NK-92 treated with Interleukin-12 subunit alpha and Interleukin-12 subunit beta, amount 100 ng/mL, for 24 hours (cell line): ENCODE results near the gene EIF2AK3.
"Not testable (repeated sequence)": the region's sequence is repeated elsewhere in the genome, so short reads cannot be mapped to it uniquely, and the experiment has no call there.

Experiments
- DNase-seq: peaks from one replicate; lab custom pipeline; 2025; lab: John Stamatoyannopoulos, UW

EIF2AK3 gene

DNA sequence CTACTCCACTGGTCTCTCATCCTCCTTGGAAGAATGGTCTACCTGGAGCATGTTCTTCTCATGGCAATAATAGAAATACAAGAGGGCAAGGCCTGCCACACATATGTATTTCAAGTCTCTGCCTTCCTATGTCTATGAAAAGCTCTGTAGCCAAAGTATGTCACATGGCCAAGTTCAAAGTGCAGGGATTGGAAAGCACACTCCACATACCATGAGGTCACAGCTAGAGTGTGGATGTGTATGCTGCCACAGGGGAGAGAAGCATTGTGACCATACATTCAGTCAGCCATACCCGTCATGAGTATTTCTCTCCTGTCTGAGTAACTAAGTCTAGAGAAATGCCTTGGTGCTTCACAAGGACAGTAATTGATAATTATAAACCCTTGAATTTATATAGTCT lies 8.8 kb upstream of the EIF2AK3 start:
- no peak for DNase-seq

DNA sequence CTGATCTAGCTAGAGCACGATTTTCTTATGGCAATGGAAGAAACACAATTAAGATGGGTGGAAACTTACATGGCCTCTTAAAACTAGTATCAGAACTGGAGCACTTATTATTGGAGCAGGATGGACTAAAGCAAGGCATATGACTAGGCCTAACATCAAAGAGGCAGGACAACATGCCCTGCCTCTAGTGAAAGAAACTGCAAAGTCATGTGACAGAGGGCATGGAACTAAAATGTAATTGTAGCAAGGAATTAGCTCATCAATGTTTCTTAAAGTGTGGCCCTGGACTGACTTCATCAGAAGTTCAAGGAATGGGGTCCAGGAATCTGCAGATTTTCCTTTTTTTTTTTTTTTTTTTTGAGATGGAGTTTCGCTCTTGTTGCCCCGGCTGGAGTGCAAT lies 5.3 kb upstream of the EIF2AK3 start:
- no peak for DNase-seq

DNA sequence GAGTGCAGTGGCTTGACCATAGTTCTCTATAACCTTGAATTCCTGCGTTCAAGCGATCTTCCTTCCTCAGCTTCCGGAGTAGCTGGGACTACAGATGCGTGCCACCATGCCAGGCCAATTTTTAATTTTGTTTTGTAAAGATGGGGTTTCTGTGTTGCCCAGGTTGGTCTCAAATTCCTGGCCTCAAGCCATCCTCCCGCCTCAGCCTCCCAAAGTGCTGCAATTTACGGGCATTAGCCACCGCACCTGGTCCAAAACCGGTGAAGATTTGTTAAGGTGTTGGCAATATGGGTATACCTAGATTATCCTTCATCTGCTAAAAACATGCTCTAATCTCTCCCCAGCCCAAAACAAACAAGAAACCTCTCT lies 1.3 kb upstream of the EIF2AK3 start:
- no peak for DNase-seq

- DNase-seq: peak; percentile 88
Measured at GRCh38 chr2:88627856-88628570, 749 bp upstream of the EIF2AK3 start.

DNA sequence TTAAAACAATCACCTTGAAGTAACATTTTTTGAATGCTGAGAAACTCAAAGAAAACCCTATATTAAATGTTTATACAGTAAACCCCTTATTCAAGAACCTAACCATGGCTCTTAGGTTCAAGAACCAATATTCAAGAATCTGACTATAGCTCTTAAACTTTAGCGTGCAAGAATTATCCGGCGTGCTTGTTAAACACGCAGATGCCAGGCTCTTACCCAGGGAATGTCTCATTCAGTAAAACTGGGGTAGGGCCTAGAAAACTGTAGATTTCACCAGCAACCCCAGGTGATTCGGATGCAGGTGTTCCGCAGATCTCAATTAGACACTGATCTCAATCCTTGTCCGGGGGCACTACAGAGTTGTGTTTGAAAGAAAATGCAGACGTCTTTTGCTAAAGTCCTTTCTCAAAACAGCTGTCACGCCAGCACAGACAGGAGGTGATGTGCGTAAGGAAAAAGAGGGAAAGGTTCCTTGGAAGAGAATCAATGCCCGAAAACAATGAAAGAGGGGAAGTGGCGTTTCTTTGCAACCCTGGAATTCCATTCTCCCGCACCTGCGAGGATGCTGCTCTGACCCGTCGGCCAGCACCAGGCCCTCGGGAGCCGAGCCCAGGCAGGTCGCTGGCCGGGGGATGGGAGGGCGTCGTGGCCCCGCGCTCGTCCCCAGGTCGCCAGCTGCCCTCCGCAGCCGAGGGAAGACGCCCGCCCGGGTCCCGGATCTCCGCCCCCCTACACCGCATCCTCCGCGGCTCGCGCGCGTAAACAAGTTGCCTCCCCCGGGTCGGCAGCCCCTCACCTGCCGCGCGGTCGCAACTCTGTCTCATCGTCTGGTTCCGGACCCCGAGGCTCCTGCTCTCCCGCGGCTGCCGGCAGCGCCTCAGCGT lies 851 bp downstream of the EIF2AK3 start:
- peak; percentile 54 for DNase-seq

- DNase-seq: no peak
Measured at GRCh38 chr2:88624477-88624876, 2.8 kb downstream of the EIF2AK3 start.

GRCh38 chr2:88623831-88624465 lies 3.3 kb downstream of the EIF2AK3 start:
- not testable (repeated sequence) for DNase-seq

GRCh38 chr2:88622307-88622706 lies 5.0 kb downstream of the EIF2AK3 start:
- no peak for DNase-seq

GRCh38 chr2:88621432-88621831 lies 5.8 kb downstream of the EIF2AK3 start:
- no peak for DNase-seq

GRCh38 chr2:88620015-88620414 lies 7.2 kb downstream of the EIF2AK3 start:
- DNase-seq: no peak

GRCh38 chr2:88615822-88616221 lies 11.4 kb downstream of the EIF2AK3 start:
- DNase-seq: no peak

DNA sequence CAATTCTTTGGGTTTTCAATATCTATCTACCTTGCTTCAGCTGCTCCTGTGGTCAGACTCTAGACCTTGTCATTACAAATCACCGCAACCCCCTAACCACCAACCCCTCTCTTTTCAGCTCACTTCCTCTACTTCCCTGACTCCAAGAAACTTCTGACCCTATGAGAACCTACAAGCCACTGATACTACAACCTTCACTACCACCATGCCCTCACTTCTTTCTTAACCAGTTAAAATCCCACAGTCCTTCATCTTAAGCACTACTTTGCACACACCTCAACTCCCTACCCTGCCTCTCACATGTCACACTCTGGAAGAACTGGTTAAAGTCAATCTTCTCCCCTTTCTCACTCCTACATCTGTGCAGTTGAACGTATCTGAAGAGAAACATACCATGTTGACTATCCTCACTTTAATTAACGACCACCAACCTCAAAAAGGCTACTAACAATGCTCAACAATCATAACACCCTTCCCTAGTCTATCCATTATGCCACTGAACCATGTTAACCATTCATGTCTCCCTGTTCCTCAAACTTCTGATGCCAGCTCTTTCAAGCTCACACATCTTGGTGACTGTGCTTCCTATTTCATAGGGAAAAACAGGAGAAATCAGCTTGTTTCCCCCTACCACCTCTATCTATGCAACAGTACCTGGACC lies 12.6 kb downstream of the EIF2AK3 start:
- DNase-seq: no peak

- no peak for DNase-seq
Measured at GRCh38 chr2:88613921-88614320, 13.3 kb downstream of the EIF2AK3 start.

- DNase-seq: no peak
Measured at GRCh38 chr2:88608184-88608583, 19.1 kb downstream of the EIF2AK3 start.

DNA sequence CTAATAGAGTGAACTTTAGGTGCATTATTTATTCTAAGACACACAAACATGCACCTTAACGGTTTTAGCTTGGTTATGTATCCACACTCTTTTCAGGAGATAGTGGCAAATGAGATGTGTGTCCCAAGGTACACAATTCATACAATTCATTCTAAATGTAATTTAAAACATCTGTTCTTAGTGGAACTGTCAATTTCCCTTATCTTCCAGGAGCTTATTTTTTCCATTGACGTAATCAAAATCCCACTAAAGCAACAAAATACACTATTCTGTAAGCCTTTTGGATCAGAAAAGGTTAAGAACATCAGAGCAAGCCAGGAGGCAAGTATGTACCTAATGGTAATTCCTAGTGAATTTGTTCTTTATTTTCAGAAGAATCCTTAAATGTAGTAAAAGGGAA lies 19.8 kb downstream of the EIF2AK3 start:
- DNase-seq: no peak

DNA sequence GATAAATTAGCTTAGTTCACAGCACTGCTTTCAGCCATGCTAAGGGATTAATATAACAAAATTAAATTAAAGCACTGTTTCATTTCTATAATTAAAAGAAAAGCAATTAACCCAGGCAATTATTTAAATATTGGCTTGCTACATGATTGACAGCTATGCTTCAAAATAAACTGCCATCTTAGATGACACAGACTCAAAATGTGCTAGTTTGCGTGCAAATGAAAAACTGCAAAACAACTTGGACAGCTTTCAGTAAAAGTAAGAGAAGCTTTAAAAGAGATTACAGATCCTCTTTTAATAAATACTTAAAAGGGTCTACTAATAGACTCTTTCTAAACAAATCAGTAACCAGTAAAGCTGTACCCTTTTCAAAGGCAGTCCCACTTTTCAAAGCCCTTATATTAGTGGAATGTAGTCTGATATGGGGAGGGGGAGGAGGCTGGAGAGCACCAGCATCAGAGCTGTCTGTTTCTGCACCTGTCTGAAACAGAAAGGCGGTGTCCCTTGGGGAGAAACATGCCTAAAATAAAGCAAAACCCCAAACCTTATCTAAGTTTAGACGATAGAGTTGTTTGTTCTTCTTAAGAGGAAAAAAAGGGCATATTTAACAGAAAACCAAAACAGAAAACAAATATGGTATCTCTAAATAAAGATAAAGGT lies 20.8 kb downstream of the EIF2AK3 start:
- no peak for DNase-seq

DNA sequence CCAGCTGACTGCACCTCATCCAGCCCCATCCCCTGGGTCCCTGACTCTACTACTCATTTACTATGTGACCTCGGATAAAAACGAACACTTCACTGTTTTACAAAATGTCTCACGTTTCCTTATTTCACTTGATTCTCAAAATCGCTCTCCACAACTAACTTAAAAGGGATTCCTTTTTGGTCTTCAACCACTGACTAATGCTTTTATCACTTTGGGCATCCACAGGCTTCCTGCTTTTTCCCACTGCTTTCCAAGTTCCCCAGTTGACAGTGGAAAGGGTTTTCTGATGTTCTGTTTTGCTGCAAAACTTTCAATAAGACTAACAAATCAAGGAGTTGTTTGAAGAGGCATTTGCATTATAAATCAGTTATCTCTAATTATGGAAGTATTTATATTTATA lies 24.1 kb downstream of the EIF2AK3 start:
- no peak for DNase-seq

GRCh38 chr2:88602022-88602421 lies 25.2 kb downstream of the EIF2AK3 start:
- DNase-seq: no peak

DNA sequence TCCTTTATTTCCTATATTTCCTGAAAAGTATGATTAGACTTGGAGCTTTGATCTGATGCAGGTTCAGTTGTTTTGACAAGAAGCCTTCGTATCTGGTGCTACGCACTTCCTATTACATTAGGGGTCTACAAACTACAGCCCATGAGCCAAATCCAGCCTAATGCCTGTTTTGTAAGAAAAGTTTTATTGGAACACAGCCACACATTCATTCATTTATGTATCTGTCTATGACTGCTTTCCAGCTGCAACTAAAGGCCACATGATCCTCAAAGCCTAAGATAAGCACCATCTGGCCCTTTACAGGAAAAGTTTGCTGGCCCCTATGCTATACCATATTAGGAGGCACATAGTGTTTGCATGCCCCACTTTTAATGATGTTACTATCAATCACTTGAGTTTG lies 26.0 kb downstream of the EIF2AK3 start:
- no peak for DNase-seq

DNA sequence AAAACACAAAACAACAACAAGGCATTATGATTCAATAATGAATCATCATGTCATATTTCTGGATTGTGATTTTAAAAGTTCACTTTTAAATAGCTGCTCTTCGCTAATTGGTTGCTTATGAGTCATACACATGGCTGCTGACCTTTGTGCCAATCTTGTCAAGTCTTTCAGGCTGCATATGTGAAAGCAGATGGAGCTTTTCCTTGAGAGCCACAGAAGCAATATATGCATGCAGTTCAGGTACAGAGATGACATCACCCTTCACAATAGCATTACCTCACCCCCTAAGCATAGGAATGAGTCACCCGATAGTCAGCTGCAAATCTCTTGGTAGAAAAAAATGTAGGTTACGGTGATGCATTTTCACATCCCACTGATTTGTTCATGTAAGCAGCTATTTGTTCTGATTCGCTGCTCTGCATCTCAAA lies 27.2 kb downstream of the EIF2AK3 start:
- peak; percentile 59 for DNase-seq

- no peak for DNase-seq
Measured at GRCh38 chr2:88599527-88599926, 27.7 kb downstream of the EIF2AK3 start.

DNA sequence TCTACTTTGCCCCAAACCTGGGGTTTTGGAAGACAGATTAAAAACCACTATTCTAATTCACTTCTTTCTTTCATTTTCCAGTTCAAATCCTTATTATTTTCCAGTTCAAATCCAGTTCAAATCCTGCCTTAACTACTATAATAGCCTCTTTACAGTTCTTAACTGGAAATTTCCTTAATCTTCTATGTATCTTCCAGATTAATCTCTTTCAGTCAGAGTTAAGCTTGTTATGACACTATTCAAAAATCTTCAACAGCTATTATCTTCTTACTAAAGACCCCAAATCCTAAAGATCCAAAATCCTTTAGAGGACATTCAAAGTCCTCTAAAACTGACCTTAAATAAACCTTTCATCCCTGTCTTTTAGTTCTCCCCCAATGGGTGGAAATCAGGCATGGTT lies 30.1 kb downstream of the EIF2AK3 start:
- DNase-seq: no peak
